SU-DHL-6 (cell line): ENCODE measurements around the gene DNM2.

Source experiments
- EZH2phosphoT487 ChIP-seq: fragments of 200-600 bp; sonication (generic), shearing (Covaris generic); conservative IDR thresholded peaks from 2 replicates; pipeline ENCODE4 v1.6.1; 2018; ENCODE audit warnings: mild to moderate bottlenecking, antibody characterized with exemption, low read length, moderate library complexity, mixed read lengths
- TF ChIP-seq, protein P1 (sequence below): fragments of 200-600 bp; sonication (generic); IDR thresholded peaks from one replicate; pipeline ENCODE4 v1.5.1; 2017; ENCODE audit warnings: antibody characterized with exemption, mild to moderate bottlenecking, low read length, moderate library complexity; ENCODE audit not compliant: insufficient read depth, poor library complexity, severe bottlenecking

DNA sequence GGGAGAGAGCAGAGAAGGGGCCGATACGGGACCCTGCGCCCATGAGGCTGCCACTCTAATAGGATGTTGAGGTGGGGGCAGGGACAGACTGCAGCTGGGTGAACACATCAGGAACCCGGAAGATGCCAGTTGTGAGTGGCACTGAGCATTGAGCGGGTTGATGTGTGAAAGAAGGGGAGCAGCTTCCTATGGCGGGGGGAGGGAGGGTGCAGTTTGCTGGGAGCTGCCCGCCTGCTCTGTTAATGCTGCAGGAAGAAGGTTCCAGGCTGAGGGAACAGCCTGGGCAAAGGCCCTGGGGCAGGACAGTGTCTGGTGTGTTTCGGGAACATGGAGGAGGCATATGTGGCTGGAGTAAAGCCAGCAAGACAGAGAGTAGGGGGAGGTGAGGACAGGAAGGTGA, 29.8 kb downstream of the DNM2 start:
- TF ChIP-seq, protein P1, sequence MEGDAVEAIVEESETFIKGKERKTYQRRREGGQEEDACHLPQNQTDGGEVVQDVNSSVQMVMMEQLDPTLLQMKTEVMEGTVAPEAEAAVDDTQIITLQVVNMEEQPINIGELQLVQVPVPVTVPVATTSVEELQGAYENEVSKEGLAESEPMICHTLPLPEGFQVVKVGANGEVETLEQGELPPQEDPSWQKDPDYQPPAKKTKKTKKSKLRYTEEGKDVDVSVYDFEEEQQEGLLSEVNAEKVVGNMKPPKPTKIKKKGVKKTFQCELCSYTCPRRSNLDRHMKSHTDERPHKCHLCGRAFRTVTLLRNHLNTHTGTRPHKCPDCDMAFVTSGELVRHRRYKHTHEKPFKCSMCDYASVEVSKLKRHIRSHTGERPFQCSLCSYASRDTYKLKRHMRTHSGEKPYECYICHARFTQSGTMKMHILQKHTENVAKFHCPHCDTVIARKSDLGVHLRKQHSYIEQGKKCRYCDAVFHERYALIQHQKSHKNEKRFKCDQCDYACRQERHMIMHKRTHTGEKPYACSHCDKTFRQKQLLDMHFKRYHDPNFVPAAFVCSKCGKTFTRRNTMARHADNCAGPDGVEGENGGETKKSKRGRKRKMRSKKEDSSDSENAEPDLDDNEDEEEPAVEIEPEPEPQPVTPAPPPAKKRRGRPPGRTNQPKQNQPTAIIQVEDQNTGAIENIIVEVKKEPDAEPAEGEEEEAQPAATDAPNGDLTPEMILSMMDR, result no peak
- TF ChIP-seq EZH2phosphoT487, result no peak
